K562 (cell line): ENCODE data around the gene PARK7.

Source experiments
- BHLHE40 ChIP-seq: IDR thresholded peaks from 2 replicates; pipeline ENCODE4 v1.6.1; 2011; ENCODE audit warnings: low read length, improper control_type of control experiment
- CHD1 ChIP-seq: fragments of 200-600 bp; sonication (generic); IDR thresholded peaks from one replicate; pipeline ENCODE4 v1.6.1; 2012; ENCODE audit warnings: mild to moderate bottlenecking, moderate library complexity, low read length, inconsistent platforms
- JUND ChIP-seq, 2 experiments: IDR thresholded peaks; 2 replicates in 1 of 2; 3 replicates in 1 of 2; pipeline ENCODE4 v1.6.1; 2011; ENCODE audit warnings: borderline replicate concordance in 2 of 2, low read depth in 2 of 2, low read length in 2 of 2, improper control_type of control experiment in 1 of 2, missing biosample characterization in 1 of 2, missing genetic modification characterization in 1 of 2, missing genetic modification reagents in 1 of 2
- TF ChIP-seq, protein P1 (sequence below), 3 experiments: IDR thresholded peaks in 2 of 3; conservative IDR thresholded peaks in 1 of 3; 2 replicates each; pipeline ENCODE4 v1.5.1; 2011 to 2012; ENCODE audit warnings: low read length in 3 of 3, mild to moderate bottlenecking in 3 of 3, control low read depth in 2 of 3, improper control_type of control experiment in 1 of 3, inconsistent platforms in 1 of 3, low read depth in 1 of 3, mixed read lengths in 1 of 3, moderate library complexity in 1 of 3; ENCODE audit not compliant: insufficient read depth in 2 of 3
- TF ChIP-seq, protein P2 (sequence below): sonication (generic); formaldehyde crosslinking; IDR thresholded peaks from 2 replicates; pipeline ENCODE4 v1.8.0; 2022; ENCODE audit warnings: mild to moderate bottlenecking, low read depth, missing genetic modification reagents

DNA sequence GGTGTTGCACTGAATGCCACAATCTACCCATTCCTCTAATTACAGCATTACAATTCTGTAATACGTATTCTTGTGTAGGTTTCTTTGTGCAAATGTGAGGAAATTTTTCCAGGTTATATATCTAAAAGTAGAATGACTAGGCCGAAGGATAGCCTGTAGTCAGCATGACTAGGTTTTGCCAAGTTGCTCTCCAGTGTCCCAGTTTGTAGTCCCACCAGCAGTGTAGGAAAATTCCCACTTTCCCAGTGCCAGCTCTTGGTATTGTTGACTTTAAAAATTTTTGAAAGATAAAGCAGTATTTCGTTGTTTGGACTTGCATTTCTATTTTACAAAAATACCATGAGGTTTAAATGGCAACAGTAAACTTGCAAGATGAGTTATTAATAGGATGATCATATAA lies 3.0 kb downstream of the PARK7 start:
- TF ChIP-seq BHLHE40 (no peak), CHD1 (no peak), JUND (IDR thresholded peaks at IDR 0.05; ENCODE audit: borderline replicate concordance, low read depth, low read length) (no peak), JUND (tag; IDR thresholded peaks at IDR 0.05; ENCODE audit: borderline replicate concordance, low read depth, low read length) (no peak)
- TF ChIP-seq, protein P1, sequence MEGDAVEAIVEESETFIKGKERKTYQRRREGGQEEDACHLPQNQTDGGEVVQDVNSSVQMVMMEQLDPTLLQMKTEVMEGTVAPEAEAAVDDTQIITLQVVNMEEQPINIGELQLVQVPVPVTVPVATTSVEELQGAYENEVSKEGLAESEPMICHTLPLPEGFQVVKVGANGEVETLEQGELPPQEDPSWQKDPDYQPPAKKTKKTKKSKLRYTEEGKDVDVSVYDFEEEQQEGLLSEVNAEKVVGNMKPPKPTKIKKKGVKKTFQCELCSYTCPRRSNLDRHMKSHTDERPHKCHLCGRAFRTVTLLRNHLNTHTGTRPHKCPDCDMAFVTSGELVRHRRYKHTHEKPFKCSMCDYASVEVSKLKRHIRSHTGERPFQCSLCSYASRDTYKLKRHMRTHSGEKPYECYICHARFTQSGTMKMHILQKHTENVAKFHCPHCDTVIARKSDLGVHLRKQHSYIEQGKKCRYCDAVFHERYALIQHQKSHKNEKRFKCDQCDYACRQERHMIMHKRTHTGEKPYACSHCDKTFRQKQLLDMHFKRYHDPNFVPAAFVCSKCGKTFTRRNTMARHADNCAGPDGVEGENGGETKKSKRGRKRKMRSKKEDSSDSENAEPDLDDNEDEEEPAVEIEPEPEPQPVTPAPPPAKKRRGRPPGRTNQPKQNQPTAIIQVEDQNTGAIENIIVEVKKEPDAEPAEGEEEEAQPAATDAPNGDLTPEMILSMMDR (IDR thresholded peaks at IDR 0.05 in 2 of 3, conservative IDR thresholded peaks at IDR 0.05 in 1 of 3; ENCODE audit: insufficient read depth in 2 of 3, low read depth in 1 of 3, low read length in 3 of 3) = no peak
- TF ChIP-seq, protein P2, sequence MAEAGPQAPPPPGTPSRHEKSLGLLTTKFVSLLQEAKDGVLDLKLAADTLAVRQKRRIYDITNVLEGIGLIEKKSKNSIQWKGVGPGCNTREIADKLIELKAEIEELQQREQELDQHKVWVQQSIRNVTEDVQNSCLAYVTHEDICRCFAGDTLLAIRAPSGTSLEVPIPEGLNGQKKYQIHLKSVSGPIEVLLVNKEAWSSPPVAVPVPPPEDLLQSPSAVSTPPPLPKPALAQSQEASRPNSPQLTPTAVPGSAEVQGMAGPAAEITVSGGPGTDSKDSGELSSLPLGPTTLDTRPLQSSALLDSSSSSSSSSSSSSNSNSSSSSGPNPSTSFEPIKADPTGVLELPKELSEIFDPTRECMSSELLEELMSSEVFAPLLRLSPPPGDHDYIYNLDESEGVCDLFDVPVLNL (CRISPR knock-in tag) = no peak
